Glomerular endothelial cell (primary cell): ENCODE results near the gene SCOC. TPM values are rescaled to one million over a fixed set of nuclear protein-coding genes. Genes with fewer than 3 reads are reported as not detected.

Source experiments
- total RNA-seq: library from RNA; depleted of rRNA; stranded (reverse); fragments of >200 nt; gene quantifications from 2 replicates; pipeline ENCODE4 v1.2.3, GENCODE V29; 2015

SCOC gene
- total RNA-seq, 1 donor from 2014 or later: 45.7 TPM

Other genes with a start within 250 kb of the SCOC start
- 14.2 and 18.7 TPM in 2 replicates for gene MAML3, start 219.5 kb upstream of the SCOC start, total RNA-seq
- 1.2 and 7.6 TPM in 2 replicates for gene CLGN, start 54.0 kb downstream of the SCOC start, total RNA-seq
- gene MGAT4D, start 124.6 kb downstream of the SCOC start, total RNA-seq: not detected in 2 replicates
- gene ELMOD2, start 150.5 kb downstream of the SCOC start, total RNA-seq: 12.8 and 19.1 TPM in 2 replicates
- not detected in 2 replicates for gene UCP1, start 195.3 kb downstream of the SCOC start, total RNA-seq